WERI-Rb-1 (cell line): ENCODE measurements around the gene CRYAA.

Experiments used
- DNase-seq: peaks from one replicate; pipeline ENCODE4 v3.0.0-alpha.2; 2020
- H3K27ac ChIP-seq: fragments of 250-450 bp; sonication (Bioruptor Pico); 2 replicates; pipeline ENCODE4 v1.5.1; 2020; ENCODE audit warnings: mild to moderate bottlenecking, moderate library complexity
- H3K27me3 ChIP-seq: fragments of 250-450 bp; sonication (Bioruptor Pico); 2 replicates; pipeline ENCODE4 v1.5.1; 2021; ENCODE audit warnings: mild to moderate bottlenecking, low read depth, moderate library complexity; ENCODE audit not compliant: insufficient read depth, severe bottlenecking
- H3K36me3 ChIP-seq: fragments of 250-450 bp; sonication (Bioruptor Pico); 2 replicates; pipeline ENCODE4 v1.5.1; 2020; ENCODE audit warnings: mild to moderate bottlenecking, moderate library complexity
- H3K4me3 ChIP-seq: 2 replicates; pipeline ENCODE4 v1.5.1; 2011; ENCODE audit warnings: low read depth, mild to moderate bottlenecking, control low read depth, low read length
- H3K9me3 ChIP-seq: fragments of 250-450 bp; sonication (Bioruptor Pico); 2 replicates; pipeline ENCODE4 v1.5.1; 2021; ENCODE audit warnings: mild to moderate bottlenecking, moderate library complexity; ENCODE audit not compliant: severe bottlenecking
- CTCF ChIP-seq: IDR thresholded peaks from 2 replicates; pipeline ENCODE4 v1.5.1; 2011; ENCODE audit warnings: low read depth, mild to moderate bottlenecking, control low read depth, inconsistent platforms, low read length

CRYAA gene

GRCh38 chr21:43203591-43203990, 34.8 kb downstream of the CRYAA start:
- no peak for TF ChIP-seq CTCF
- H3K4me3 ChIP-seq = no peak overlapping the region
- no peaks in the 10 kb centered on the region for H3K36me3 ChIP-seq
- no peak overlapping the region for H3K27ac ChIP-seq
- DNase-seq = peak; percentile 5
- peaks cover 28% of the 10 kb centered on the region for H3K9me3 ChIP-seq
- H3K27me3 ChIP-seq = no peaks in the 10 kb centered on the region

DNA sequence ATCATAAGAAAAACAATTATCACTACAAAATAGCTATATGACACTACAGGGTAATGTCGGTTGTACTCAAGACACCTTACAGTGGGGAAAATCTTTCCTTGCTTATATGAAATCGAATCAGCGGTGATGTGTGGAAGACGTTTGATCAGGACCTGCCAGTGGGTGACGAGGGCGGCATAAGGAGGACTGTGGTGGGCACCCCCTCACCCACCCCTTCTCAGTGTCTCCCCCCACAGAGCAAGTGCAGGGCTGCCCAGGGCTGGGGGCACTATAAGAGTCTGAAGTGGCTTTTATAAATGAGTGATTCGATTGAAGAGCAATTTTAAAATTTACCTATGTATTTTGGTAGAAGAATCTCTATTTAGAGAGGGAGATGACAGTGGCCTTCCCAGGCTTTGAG, 35.8 kb downstream of the CRYAA start:
- no peaks in the 10 kb centered on the region for H3K27me3 ChIP-seq
- no peak overlapping the region for H3K27ac ChIP-seq
- H3K4me3 ChIP-seq = no peak overlapping the region
- no peaks in the 10 kb centered on the region for H3K36me3 ChIP-seq
- DNase-seq = peak; percentile 4
- no peak for TF ChIP-seq CTCF
- H3K9me3 ChIP-seq = peaks cover 25% of the 10 kb centered on the region

DNA sequence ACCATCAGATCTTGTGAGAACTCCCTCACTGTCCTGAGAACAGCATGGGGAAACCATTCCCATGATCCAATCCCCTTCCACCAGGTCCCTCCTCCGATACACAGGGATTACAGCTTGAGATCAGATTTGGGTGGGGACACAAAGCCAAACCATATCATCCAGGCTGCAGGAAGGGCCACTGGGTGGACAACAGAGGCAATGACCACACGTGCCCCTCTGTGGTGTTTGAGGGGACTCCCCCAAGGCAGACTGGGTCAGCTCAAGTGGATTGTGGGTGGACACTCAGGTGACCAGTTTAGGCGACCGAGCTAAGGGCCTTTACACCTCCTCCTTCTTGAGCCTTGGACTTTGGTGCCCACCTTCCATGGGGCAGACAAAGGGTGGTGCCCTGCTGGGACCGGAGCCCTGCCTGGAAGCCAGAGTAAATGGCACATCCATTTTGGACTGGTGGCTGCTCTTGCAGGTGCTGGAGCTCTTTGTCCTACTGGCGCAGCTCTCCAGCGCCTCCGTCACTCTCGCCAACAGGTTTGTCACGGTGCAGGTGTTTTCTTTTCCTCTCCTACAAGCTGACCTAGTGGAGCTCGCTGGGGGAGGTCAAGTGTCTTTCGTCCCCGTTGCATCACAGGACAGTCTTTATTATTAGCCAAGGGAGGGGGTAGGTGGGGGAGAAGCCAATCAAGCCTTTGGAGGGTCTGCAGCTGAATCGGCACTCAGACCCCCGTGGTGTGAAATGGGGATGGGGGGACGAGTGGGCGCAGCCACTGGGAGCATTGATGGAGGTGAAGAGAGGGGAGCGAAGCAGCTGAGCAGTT, 37.6 kb downstream of the CRYAA start:
- Histone ChIP-seq H3K4me3 (no peak overlapping the region), H3K36me3 (no peaks in the 10 kb centered on the region), H3K27ac (no peak overlapping the region), H3K27me3 (no peaks in the 10 kb centered on the region), H3K9me3 (peaks cover 16% of the 10 kb centered on the region)
- TF ChIP-seq CTCF = no peak
- peak; percentile 3 for DNase-seq

DNA sequence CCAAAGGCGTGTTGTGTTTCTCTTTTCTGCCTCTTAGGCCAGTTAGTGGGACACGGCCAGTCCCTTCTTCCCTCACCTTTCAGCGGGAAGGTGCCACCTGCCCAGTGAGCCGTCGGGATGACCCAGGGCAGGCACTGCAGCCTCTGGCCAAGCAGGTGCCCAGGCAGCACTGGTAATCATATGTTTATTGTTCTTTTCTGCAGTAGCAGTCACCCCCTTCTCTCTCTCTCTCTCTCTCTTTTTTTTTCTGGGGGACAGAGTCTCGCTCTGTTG, 38.2 kb downstream of the CRYAA start:
- Histone ChIP-seq H3K27ac (no peak overlapping the region), H3K9me3 (peaks cover 11% of the 10 kb centered on the region), H3K36me3 (no peaks in the 10 kb centered on the region), H3K27me3 (no peaks in the 10 kb centered on the region), H3K4me3 (no peak overlapping the region)
- peak; percentile 4 for DNase-seq
- TF ChIP-seq CTCF = no peak

GRCh38 chr21:43207868-43208267, 39.1 kb downstream of the CRYAA start:
- peak; percentile 1 for DNase-seq
- no peaks in the 10 kb centered on the region for H3K36me3 ChIP-seq
- H3K27me3 ChIP-seq = no peaks in the 10 kb centered on the region
- no peak for TF ChIP-seq CTCF
- H3K4me3 ChIP-seq = no peak overlapping the region
- no peak overlapping the region for H3K27ac ChIP-seq
- H3K9me3 ChIP-seq = peaks cover 4% of the 10 kb centered on the region
